ENCODE data around the gene CCDC8. TPM values are rescaled to one million over a fixed set of nuclear protein-coding genes. Genes with fewer than 3 reads are reported as not detected.
"Not testable (repeated sequence)": the region's sequence is repeated elsewhere in the genome, so short reads cannot be mapped to it uniquely, and the experiment has no call there.

CCDC8 gene
- total RNA-seq, 1 experiment from 2014 or later = not detected

- no peak overlapping the region for H3K27ac Mint-ChIP-seq (ENCODE audit: low read depth, unreplicated experiment)
- no TSS peak for BruUV-seq (replicated peaks)
- POLR2A ChIA-PET = interaction anchor here (0.7 to 2.5 kb wide), 4 partner anchors 9 to 46 kb away, joined by 3 to 17 read pairs (median 6); no protein-coding TSS in a partner anchor
- CTCF ChIA-PET = interaction anchor here (1.5 kb wide), 1 partner anchor 45 kb away, joined by 4 read pairs; no protein-coding TSS in a partner anchor
- H3K27me3 Mint-ChIP-seq (ENCODE audit: insufficient read depth, unreplicated experiment) = no peaks in the 10 kb centered on the region
- no peaks in the 10 kb centered on the region for H3K9me3 Mint-ChIP-seq (ENCODE audit: unreplicated experiment)
- H3K36me3 Mint-ChIP-seq (ENCODE audit: insufficient read depth, unreplicated experiment) = no peaks in the 10 kb centered on the region
- intact Hi-C loops (cut with micrococcal nuclease) = no loop called here
- peaks cover 8% of the 10 kb centered on the region for H3K4me1 Mint-ChIP-seq (ENCODE audit: insufficient read depth, unreplicated experiment)
- DNase-seq (ENCODE audit: unreplicated experiment) = no peak
- H3K4me3 Mint-ChIP-seq (ENCODE audit: unreplicated experiment) = no peak overlapping the region
- TF ChIP-seq, protein P1, sequence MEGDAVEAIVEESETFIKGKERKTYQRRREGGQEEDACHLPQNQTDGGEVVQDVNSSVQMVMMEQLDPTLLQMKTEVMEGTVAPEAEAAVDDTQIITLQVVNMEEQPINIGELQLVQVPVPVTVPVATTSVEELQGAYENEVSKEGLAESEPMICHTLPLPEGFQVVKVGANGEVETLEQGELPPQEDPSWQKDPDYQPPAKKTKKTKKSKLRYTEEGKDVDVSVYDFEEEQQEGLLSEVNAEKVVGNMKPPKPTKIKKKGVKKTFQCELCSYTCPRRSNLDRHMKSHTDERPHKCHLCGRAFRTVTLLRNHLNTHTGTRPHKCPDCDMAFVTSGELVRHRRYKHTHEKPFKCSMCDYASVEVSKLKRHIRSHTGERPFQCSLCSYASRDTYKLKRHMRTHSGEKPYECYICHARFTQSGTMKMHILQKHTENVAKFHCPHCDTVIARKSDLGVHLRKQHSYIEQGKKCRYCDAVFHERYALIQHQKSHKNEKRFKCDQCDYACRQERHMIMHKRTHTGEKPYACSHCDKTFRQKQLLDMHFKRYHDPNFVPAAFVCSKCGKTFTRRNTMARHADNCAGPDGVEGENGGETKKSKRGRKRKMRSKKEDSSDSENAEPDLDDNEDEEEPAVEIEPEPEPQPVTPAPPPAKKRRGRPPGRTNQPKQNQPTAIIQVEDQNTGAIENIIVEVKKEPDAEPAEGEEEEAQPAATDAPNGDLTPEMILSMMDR (IDR thresholded peaks at IDR 0.05; ENCODE audit: unreplicated experiment) = no peak
Measured at GRCh38 chr19:46441866-46442265, 28.5 kb upstream of the CCDC8 start.

GRCh38 chr19:46435689-46436088, 22.3 kb upstream of the CCDC8 start:
- H3K27ac Mint-ChIP-seq (ENCODE audit: low read depth, unreplicated experiment); intact Hi-C loops (cut with micrococcal nuclease); DNase-seq (ENCODE audit: unreplicated experiment); H3K4me3 Mint-ChIP-seq (ENCODE audit: unreplicated experiment); H3K36me3 Mint-ChIP-seq (ENCODE audit: insufficient read depth, unreplicated experiment); H3K27me3 Mint-ChIP-seq (ENCODE audit: insufficient read depth, unreplicated experiment); H3K9me3 Mint-ChIP-seq (ENCODE audit: unreplicated experiment); BruUV-seq (replicated peaks); H3K4me1 Mint-ChIP-seq (ENCODE audit: insufficient read depth, unreplicated experiment): not testable (repeated sequence)
- POLR2A ChIA-PET = interaction anchor here (1.3 kb wide), 1 partner anchor 16 kb away, joined by 7 read pairs; no protein-coding TSS in a partner anchor
- CTCF ChIA-PET = interaction anchor here (0.6 to 0.7 kb wide), 2 partner anchors 12 to 32 kb away, joined by 3 read pairs; no protein-coding TSS in a partner anchor

DNA sequence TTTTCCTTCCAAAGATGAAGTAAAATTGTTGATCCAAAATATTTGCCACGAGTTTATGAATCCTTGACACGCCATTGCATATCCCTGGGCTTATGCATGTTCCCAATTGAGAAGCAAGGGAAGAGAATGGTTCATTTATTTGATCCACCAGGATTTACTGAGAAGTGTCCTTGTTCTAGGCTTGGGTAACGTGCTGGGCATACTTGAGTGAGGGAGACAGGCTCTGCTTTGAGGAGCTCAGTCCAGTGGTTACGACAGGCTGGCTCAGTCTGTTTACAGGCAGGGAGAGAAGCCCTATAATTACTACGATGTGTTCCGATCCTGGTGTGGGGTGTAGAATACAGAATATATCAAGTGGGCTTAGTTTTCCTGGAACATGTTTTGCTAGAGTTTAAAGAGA, 21.6 kb upstream of the CCDC8 start:
- no peak for DNase-seq (ENCODE audit: unreplicated experiment)

DNA sequence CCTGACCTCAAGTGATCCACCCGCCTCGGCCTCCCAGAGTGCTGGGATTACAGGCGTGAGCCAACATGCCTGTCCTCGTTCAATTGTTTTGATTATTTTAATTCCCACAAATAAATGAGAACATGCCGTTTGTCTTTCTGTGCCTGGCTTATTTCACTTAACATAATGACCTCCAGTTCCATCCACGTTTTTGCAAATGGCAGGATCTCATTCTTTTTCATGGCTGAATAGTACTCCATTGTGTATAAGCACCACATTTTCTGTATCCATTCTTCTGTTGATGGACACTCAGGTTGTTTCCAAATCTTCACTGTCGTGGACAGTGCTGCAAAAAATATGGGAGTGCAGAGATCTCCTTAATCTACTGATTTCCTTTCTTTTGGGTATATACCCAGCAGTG, 20.1 kb upstream of the CCDC8 start:
- intact Hi-C loops (cut with micrococcal nuclease); DNase-seq (ENCODE audit: unreplicated experiment): not testable (repeated sequence)

More for the DNA sequence above, 21.6 kb upstream of the CCDC8 start:
- POLR2A ChIA-PET = no interaction called here
- BruUV-seq (replicated peaks) = no TSS peak
- Mint-ChIP-seq H3K36me3 (ENCODE audit: insufficient read depth, unreplicated experiment) (no peaks in the 10 kb centered on the region), H3K9me3 (ENCODE audit: unreplicated experiment) (no peaks in the 10 kb centered on the region), H3K4me1 (ENCODE audit: insufficient read depth, unreplicated experiment) (no peaks in the 10 kb centered on the region), H3K27ac (ENCODE audit: low read depth, unreplicated experiment) (no peak overlapping the region), H3K4me3 (ENCODE audit: unreplicated experiment) (no peak overlapping the region), H3K27me3 (ENCODE audit: insufficient read depth, unreplicated experiment) (no peaks in the 10 kb centered on the region)
- CTCF ChIA-PET = interaction anchor here (0.6 kb wide), 1 partner anchor 13 kb away, joined by 3 read pairs; no protein-coding TSS in a partner anchor
- TF ChIP-seq, protein P1 (IDR thresholded peaks at IDR 0.05; ENCODE audit: unreplicated experiment) = no peak
- intact Hi-C loops (cut with micrococcal nuclease) = no loop called here

DNA sequence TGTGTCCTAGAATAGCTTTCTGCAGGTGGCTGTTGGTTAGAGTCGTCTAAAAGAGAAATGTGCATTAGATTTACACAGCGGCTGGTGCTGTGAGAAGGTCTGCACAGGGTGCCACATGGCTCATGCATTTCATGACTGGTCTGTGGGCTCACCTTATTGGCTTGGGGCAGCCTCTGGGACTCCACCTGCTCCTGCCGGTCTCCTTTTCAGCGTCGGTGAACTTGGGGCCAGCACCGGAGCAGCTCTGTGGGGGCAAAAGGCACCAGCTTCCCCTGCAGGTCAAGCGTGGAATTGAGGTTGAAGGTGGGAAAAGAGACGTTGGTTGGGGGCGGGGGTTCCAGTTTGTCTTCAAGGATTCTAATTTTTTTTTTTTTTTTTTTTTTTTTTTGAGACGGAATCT, 18.5 kb upstream of the CCDC8 start:
- Mint-ChIP-seq H3K4me1 (ENCODE audit: insufficient read depth, unreplicated experiment) (no peaks in the 10 kb centered on the region), H3K27me3 (ENCODE audit: insufficient read depth, unreplicated experiment) (peaks cover 10% of the 10 kb centered on the region), H3K9me3 (ENCODE audit: unreplicated experiment) (no peaks in the 10 kb centered on the region), H3K36me3 (ENCODE audit: insufficient read depth, unreplicated experiment) (peaks cover 5% of the 10 kb centered on the region), H3K27ac (ENCODE audit: low read depth, unreplicated experiment) (no peak overlapping the region), H3K4me3 (ENCODE audit: unreplicated experiment) (no peak overlapping the region)
- ChIA-PET CTCF (interaction anchor here (1.1 to 1.5 kb wide), 2 partner anchors 30 to 36 kb away, joined by 4 to 6 read pairs; no protein-coding TSS in a partner anchor), POLR2A (no interaction called here)
- no peak for DNase-seq (ENCODE audit: unreplicated experiment)
- TF ChIP-seq, protein P1 (IDR thresholded peaks at IDR 0.05; ENCODE audit: unreplicated experiment) = no peak
- intact Hi-C loops (cut with micrococcal nuclease) = no loop called here
- BruUV-seq (replicated peaks) = no TSS peak

More for the DNA sequence above, 20.1 kb upstream of the CCDC8 start:
- H3K27ac Mint-ChIP-seq (ENCODE audit: low read depth, unreplicated experiment); H3K9me3 Mint-ChIP-seq (ENCODE audit: unreplicated experiment); H3K27me3 Mint-ChIP-seq (ENCODE audit: insufficient read depth, unreplicated experiment); H3K36me3 Mint-ChIP-seq (ENCODE audit: insufficient read depth, unreplicated experiment); H3K4me3 Mint-ChIP-seq (ENCODE audit: unreplicated experiment); H3K4me1 Mint-ChIP-seq (ENCODE audit: insufficient read depth, unreplicated experiment); BruUV-seq (replicated peaks): not testable (repeated sequence)
- ChIA-PET CTCF (interaction anchor here (1.0 kb wide), 1 partner anchor 31 kb away, joined by 3 read pairs; no protein-coding TSS in a partner anchor), POLR2A (interaction anchor here (0.6 to 1.1 kb wide), 3 partner anchors 16 to 72 kb away, joined by 3 read pairs; no protein-coding TSS in a partner anchor)
